Activated CD8-positive, alpha-beta memory T cell treated with anti-CD3 and anti-CD28 coated beads, Interleukin-2, amount 50 U/mL, for 1 hour (primary cell): ENCODE results near the gene USE1.

Experiments
- DNase-seq: peaks from one replicate; pipeline ENCODE4 v3.0.0-alpha.2; 2020; ENCODE audit errors: extremely low read depth

The USE1 gene

GRCh38 chr19:17235971-17236777 is 21.0 kb downstream of the USE1 start:
- no peak for DNase-seq

- no peak for DNase-seq
Measured at GRCh38 chr19:17236811-17237543, 21.8 kb downstream of the USE1 start.

GRCh38 chr19:17237747-17238706 is 22.9 kb downstream of the USE1 start:
- no peak for DNase-seq

GRCh38 chr19:17240062-17240752 is 25.1 kb downstream of the USE1 start:
- DNase-seq, result no peak

- no peak for DNase-seq
Measured at GRCh38 chr19:17240826-17241399, 25.8 kb downstream of the USE1 start.

DNA sequence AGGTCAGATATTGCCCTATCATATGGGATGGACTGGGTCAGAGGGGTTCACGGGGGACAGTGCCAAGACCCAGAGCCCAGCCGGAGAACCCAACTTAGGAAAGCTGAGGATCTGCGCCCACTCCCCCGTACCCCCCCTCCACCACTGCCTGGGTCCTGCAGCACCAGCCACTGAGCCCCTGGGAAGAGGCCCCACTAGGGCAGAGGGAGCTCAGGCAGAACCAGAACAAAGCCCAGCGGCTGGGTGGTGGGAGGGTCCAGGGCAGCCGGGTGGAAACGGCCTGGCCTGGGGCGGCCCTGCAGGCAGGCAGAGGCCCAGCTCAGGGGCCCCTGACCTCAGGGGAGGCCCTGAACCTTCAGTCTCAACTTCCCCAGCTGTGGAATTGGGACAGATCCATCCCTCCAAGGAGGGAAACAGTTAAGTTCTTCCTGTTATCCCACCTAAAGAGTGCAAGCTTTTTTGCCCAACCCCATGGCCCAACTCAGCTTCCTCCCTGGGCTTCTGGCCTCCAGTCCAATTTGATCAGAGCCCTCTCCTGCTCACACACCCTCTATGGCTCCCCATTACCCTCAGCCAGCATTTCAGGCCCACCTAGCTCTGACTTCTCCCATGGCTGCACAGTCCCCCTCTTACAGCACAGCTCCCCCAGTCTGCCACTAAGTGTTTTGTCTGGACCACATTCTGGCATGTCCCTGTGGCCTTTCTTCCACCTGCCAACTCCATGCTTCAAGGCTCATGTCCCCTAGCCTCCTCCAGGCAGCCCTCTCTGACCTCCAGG is 27.5 kb downstream of the USE1 start:
- no peak for DNase-seq

DNA sequence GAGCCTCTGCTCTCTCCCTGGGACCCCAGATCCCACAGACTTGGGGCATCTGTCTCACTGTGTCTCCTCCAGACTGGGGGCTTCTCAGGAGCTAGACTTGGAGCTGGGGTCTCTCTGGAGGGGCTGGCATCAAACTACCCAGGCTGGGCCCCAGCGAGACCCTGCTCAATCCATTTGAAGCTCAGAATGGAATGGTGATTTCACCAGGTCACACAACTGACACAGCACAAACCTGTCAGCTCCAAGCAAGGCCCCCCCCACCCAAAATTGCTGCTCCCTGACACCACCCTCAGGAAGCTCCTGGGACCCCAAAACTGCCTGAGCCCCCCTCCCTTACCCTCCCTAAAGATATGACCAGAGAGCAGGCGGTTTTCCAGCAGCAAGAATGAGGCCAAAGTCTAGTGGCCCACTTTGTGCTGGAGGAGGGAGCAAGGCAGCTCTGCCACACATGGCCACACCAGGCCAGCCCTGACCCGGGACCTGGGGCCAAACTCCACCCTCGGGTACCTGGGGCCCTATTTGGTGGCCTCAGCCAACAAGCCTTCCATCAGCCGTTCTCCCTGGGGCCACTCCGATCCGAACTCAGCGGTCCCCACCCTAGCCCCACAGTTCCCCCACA is 28.2 kb downstream of the USE1 start:
- DNase-seq, result no peak

DNA sequence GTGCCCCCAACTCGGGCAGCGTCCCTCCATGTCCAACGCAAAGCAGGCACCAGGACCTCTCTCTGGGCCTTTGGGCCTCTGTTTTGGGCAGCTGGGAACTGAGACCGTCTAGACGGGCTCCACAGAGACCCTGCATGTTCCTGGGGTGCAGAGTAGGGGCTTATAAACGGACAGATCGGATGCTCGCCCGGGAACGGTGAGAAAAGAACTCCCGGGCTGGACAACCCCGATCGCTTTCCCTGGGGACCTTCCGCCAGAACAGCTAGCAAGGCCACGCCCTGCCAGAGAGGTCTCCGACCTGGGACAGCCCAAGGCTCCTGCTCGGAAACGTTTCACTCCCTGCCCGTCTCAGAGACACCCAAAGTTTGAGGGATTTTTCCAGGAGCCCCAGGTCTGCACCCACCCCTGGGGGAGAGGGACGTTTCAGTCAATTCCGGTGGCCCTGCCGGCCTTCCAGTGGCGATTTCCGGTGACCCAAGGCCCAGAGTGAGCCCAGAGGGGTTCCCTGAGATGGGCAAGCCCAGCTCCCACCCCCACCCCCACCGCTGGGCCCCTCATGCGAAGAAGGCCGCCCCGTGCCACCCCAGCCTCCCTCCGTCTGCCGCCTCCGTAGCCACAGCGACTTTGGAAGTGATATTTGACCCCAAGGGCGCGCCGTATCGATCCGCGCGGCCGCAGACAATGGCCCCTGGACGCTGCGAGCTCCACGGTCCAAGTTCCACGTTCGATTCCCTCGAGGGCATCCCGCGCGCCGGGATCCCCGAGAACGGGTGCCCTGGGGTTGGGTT is 28.9 kb downstream of the USE1 start:
- DNase-seq, result no peak

DNA sequence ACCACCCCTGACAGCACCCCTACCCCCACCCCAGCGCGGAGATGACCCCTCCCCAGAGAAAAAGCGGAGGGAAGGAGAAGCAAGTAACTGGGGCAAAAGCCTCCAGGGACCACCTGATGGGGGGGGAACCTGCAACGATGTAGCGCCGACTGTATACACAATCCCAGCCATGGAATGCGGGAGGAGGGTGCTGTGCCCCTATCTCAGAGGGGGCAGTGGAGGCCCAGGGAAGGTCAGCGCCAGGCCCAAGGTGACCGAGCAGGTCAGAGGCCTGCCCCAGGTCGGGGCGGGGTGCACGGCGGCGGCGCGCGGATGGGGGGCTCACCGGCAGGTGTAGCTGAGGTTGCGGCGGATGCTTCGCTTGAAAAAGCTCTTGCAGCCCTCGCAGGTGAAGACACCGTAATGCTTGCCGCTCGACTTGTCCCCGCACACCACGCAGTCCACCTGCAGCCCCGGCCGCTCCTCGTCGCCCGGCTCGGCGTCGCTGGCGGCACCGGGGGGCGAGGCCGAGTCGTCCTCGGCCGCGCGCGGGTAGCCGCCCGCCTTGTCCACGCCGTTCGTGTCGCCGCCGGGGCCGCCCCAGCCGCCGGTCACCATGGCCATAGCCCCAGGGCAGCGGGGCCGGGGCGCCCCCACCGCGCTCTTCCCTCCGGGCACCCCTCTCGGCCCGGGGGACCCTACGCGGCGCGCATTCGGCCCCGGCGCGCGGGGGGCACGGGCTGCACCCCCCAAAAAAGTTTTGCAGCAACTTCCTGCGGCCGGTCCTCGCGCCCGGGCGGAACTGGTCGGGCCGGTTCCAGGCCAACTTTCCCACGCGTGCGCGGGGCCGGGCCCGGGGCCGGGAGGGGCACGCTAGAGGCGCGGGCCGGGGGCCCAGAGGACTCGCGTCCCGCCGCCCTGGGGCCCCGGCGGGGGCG is 29.7 kb downstream of the USE1 start:
- no peak for DNase-seq

DNA sequence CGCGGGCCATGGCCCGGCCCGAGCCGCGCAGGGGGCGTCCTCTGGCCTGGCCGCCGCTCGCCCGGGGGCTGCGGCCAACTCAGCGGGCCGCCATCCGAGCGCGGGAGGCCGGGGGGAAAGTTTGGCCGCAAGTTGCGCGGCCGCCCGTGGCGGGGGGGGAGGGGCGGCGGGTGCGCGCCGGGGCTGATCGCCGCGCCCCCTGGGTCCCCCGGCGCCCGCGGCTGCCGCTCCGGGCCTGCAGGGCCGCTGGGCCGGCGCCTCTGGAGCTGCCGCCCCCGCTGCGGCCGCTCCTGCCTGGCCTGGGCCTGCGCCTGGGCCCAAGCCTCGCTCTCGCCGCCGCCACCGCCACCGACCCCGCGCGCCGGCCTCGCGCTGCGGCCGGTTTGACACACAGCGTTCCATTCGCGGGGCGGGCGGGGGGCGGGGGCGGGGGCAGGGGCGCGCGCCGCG is 30.4 kb downstream of the USE1 start, which contains the start of gene NR2F6:
Gene NR2F6 (minus strand): TSS at position 385 of the 450 bp plus-strand sequence. CDS start 699 bp downstream, outside the sequence.
- no peak for DNase-seq

- no peak for DNase-seq
Measured at GRCh38 chr19:17246681-17247425, 31.7 kb downstream of the USE1 start.

GRCh38 chr19:17248011-17248776 is 33.0 kb downstream of the USE1 start:
- no peak for DNase-seq

GRCh38 chr19:17249887-17250548 is 34.9 kb downstream of the USE1 start:
- no peak for DNase-seq

GRCh38 chr19:17254636-17255035 is 39.5 kb downstream of the USE1 start:
- no peak for DNase-seq

- no peak for DNase-seq
Measured at GRCh38 chr19:17255150-17255621, 40.0 kb downstream of the USE1 start.

DNA sequence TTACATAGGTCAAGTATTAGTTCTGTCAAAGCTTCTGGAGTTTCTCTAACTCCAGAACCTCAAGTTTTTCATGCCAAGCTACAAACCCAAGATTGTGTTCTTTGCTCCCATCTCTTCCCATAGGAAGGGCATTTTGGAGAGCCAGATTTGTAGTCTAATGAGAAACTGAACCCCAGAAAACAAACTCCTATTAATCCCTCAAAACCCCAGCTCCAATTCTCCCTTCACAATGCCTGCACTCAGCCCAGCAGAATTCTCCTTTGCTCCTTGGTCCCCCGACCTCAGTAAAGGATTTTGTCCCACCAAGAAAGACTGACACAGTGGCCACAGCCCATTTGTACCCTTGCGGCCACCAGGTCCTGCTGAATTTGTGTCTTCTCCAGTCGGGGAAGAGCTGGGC is 41.0 kb downstream of the USE1 start:
- DNase-seq, result no peak
